Fibroblast of skin of abdomen (primary cell): ENCODE data around the gene FAM181A.

Experiments used
- DNase-seq: peaks from one replicate; pipeline ENCODE4 v3.0.0-alpha.2; 2013

Gene FAM181A

DNA sequence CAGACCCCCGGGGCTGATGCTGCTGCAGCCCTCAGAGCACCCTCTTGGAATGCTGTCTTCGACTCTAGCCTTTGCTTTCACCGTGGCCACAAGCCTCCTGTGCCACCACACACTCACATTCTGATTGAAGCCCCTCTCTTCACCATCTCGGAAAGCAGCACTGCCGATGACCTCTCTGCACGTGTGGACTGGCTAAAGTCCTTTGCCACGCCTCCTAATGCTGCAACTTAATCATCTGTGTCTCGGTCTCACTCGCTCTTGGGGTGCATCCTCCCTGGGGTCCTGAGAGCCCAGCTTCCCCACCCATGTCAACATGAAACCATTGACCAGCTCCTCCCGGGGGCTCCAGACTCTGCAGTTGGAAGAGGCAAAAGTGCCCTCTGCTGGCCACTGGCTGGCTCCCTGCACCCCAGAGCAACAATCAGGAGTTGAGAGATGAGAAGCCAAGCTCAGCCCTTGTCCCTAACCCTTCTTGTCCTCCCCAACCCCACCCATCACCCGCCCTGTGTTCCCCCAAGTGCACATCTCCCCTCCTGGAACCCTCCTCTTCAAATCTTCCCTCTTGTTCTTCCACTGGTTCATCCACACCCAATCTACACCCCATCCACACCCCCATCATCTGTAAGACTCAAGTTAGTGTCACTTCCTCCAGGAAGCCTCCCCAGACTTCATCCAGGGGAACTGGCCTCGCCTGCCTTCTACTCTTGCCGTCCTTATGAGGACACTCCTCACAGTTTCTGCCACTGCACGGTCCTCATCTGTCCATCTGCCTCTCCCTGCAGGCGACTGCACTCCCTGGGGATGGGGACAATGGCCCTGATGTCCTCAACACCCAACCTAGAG lies 23.6 kb upstream of the FAM181A start:
- no peak for DNase-seq

DNA sequence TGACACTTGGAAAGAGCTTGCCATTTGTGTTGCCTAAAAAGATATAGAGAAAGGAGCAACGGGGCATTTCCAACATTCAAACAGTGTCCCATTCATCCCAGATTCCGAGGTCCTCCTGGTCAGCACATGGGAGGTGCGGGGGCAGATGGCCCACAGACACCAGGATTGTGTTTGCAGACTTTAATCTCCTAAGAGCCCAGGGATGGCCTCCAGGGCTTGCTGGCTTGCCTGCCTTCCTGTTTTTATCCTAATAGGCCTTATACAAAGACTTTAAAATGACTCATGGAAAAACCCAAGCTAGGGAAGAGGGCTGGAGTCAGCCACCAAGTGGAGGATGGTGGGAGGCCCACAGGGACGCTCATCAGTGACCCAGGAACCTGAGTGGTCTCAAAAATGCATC lies 21.5 kb upstream of the FAM181A start:
- no peak for DNase-seq

DNA sequence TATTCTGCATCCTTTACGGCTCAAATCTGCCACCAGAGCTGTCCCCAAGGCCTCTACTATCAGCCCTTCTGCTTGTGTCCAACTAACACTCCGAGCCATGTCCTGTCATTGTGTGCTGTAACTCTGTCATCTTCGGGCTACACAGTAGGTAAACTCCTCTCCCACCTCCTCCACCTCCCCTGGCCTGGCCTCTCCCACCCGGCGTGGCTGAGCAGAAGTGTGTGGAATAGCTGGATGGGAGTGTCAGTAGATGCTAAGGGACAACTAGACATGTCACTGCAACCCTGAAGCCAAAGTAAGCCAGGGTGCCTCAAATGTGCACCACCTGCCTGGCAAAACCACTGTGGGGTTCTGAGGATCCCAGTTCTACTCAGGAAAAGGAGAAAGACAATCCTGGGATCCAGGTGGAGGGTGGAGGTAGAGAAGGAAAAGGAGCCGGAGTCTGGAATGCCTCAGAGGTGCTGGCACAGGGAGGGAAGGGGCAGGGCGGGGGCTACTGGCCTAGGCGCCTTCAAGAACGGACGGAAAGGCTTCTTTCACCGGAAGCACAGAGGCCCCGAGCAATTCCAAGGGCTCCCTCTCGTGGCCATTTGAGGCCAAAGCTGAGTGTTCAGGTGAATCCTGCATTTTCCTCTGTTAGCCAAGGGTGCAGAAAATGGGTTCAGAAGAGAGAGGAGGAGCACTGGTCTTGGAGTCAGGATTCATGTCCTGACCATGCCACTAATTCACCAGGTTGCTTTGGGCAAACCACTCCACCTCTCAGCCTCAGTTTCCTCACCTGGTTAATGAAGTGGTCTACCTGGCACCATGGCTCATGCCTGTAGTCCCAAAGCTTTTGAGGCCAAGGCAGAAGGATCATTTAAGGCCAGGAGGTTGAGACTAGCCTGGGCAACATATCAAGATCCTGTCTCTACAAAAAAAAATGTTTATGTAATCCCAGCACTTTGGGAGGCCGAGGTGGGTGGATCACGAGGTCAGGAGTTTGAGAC lies 20.5 kb upstream of the FAM181A start:
- DNase-seq: peak; percentile 16

DNA sequence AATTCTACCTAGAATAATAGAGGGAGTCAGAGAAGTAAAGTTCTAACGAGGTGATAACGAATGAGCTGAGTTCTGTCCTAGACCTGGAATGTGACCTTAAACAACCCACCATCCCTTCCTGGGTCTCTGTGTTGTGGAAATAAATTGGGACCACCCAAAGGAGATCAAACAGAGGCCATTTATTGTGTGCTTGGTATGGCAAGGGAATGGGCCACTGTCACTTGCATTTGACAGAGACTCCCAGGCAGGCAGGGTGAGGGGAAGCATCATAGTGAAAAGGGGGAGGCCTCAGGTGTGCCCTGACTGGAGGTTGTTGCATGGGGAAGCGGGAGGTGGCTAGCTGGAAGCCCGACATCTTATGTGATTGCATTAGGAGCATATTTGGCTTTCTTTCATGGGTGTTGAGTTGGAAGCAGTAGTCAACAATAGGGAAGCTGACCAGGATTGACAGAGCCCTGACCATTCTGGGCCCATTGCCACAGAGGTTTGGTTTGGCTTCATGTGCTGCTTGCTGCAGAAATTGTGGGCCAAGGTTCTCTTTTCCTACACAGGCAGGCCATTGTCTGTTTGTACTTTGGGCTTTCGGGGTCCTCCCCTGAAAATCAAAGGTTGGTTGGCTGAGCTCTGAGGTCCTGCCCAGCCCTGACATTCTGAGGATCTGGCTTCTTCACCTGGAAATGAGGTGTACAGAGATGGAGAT lies 17.6 kb upstream of the FAM181A start:
- DNase-seq: no peak

DNA sequence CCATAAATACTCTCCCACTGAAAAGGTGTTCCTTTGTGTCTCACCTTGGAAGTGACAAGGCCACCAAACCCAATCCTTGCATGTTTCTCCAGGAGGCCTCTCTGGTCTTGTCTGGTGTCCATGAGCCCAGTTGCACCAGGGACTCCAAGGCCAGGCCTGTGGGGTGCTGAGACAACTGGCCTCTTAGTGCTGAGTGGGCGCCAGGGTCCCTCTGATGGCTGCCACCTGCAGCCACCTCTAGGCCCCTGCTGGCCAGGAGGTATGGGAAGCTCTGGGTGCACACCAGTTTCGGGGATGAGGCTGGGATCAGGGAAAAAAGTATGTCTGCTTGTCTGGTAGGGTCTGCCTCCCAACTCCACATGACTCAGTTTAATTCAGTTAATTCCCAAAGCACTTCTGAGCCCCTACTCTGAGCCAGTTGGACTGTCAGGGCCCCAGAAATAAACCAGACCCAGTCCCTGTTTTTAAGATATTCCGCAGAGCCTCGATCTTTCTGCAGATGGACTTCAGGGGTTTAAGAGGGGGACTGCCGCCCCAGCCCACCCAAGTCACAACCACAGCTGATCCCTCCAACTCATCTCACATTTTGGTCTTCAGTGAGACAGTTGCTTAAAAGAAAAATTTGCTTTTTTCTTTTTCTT lies 15.0 kb upstream of the FAM181A start:
- no peak for DNase-seq

DNA sequence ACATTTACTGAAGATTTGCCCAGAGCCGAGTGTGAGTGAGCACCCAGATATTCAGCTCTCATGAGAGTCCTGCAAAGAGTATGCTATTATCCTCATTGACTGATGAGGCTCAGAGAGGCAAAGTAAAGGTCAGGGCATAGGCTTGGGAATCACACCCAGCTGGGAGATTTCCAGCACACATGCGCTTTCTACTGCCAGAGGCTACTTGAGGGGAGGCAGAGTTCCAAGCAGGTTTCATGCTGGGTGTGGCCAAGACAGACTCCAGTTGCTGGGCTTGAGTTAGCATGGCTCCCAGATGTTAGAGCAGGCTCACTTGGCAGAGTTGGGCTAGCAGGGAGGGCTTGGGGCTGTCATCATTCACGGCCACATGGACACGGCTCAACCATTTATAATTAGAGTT lies 14.4 kb upstream of the FAM181A start:
- DNase-seq: no peak

DNA sequence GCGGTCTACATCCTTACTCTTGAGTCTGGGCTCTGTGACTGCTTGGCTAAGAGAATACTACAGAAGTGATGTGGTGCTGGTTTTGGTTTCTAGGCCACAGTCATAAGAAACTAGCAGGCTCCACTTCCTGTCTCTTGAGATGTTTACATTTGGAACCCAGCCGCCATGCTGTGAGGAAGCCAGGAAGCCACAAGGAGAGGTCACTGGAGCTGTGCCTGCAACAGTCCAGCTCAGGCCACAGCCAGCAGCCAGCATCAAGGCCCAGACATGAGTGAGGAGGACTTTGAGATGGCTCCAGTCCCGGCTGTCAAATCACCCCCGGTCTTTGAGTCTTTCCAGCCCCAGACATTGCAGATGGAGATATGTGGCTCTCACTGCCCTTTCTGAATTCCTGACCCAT lies 12.9 kb upstream of the FAM181A start:
- DNase-seq: no peak

DNA sequence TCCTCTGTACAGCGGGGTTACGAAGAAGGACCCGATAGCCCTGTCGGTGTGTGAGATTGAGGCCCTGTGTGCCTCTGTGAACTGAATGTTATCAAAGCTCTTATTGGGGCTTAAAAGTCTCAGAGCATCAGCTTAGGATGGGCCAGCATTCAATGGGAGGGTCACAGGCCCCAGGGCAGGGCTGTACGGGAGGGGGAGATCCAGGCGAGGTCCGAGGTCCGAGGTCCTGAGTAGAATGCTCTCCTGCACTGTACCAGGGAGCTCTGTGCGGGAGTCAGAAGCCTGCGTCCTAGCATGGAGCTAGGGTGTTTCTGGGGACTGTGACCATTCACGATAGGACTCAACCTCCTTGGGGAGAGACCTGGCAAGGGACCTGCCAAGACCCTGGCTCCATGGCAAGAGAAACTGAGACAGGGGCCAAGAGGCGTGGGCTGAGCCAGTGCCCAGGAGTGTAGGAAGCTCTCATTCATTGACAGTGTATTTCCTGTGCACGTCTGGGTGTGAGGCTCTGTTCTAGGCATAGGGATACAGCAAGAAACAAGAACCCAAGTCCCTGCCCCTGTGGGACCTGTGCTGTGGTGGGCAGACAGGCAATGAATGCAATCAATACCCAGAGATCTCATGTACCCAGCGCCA lies 12.0 kb upstream of the FAM181A start:
- DNase-seq: no peak

DNA sequence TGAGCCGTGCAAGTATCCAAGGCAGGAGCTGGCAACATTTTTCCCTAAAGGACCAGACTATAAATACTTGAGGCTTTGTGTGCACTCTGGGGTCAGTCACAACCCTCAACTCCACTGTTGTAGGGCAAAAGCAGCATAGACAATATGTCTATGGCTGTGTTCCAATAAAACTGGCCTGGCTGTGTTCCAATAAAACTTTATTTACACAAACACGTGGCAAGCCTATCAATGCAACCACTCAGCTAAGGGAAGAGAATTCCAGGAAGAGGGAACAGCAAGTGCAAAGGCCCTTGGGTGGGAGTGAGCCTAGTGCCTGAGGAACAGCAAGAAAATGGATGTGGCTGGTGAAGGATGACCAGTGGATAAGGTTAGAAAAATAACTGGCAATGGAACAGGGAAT lies 11.3 kb upstream of the FAM181A start:
- DNase-seq: no peak

DNA sequence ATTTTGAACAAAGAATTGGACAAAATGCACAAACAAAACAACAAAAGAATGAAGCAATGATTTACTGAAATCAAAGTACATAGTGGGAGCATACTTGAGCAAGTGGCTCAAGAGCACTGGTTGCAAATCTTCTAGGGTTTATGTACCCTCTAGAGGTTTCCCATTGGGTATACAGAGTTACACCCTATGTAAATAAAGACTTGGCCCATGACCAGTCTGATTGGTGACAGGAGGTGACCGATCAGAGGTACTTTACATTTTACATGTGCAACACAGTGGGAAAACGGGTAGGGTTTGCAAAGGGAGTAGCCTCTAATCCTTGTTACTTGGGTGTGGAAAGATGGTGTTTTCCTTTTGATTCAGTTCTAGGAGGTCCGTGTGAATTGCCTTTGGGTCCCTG lies 10.6 kb upstream of the FAM181A start:
- no peak for DNase-seq

DNA sequence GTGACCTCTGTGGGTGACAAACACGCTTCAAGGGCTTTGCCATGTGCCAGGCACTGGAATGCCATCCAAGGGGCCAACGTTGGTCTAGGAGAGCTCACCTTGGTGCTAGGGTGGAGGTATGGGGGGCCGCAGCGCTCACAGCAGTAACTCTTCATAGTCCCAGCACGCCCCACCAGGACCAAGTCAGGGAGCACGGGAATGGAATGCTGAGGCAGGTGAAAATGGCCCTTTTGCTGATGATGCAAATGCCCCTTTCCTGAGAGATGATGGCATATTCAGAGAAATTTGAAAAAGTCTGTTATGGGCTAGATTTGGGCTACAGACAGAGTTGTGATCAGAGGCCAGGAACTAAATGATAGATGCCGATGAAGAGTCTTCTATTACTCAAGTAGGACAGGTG lies 10.0 kb upstream of the FAM181A start:
- DNase-seq: no peak

DNA sequence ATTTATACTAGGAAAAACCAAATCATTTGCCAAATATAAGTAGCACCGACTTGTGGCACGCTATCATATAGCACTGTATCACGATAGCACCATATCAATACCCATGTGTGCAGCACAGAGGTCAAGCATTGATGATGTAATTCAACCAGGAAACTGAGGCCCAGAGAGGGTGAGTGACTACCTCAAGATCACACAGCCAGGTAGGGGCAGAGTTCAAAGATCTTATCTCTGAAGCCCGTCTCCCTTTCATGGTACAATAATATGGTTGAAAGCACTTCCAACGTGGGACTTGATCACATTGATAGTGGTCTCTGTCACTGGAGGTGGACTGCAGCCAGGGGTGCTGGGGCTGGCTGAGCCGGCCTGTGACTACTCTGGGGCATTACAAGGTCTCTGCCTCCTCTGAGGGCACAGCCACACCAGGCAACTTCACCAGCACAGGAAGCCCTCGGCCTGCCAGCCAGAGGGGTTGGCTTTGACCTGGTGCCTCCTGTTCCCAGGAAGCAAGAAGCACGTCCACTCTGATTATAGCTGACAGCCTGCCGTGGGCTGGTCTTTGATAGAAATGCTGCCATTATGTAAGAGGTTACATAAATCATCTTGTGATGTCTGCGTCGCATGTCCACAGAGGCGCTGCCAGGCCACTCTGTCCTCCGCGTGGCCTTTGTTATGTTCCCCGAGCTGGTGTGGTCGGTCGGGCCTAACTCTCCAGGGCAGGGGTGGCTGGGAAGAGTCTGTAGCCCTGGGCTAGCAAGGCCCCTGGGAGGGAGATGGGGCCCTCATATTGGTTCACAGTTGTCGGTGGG lies 5.9 kb upstream of the FAM181A start:
- DNase-seq: no peak

DNA sequence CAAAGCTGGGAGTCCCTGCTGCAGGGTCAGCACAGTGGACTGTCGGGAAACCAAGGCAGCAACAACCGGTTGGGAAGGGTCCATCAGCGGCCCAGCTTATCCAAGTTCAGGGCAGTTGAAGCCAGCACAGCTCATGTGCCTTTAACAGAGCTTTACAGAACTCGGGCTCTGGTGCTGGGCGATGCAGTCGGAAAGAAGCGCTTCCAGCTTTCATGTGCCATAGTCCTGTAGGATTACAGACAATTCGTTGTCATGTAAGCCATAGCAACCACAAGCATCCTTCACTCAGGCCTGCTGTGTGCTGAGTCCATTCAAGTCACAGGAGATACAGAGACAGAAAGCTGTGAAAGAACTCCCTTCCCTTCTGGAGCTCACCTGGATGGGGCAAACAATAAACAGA lies 3.5 kb upstream of the FAM181A start:
- no peak for DNase-seq

DNA sequence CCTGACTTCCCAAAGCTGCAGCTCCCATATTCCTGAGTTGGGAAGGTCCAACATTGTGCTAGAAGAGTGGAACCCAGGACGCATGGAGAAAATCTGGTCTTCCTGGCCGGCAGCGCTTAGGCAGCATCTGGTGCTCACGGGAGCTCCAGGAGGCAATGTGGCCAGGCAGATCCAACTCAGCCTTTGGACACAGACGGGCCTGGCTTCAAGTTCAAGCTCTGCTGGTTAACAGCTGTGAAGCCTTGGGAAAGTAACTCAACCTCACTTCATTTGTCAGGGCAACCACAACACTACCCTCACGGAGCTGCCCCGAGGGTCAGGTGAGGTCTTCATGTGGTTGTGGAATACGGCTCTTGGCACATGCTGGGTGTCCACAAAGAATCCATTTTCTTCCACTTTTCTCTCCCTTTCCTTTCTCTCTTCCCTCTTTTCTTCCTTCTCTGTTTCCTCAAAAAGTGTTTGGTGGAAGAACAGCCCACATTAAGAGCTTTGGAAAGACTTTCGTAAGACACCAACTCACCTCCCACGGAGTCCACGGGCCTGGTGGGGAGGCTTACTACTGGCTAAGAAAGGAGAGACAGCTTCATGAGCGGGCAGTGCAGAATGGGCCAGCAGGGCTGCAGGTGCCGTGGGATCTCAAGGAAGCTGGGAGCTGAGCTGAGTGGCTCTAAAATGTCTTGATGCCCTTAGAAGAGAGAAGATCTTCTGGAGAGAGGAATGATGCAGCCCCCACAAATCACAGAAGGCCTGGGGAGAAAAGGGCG lies 2.4 kb upstream of the FAM181A start:
- DNase-seq: no peak

DNA sequence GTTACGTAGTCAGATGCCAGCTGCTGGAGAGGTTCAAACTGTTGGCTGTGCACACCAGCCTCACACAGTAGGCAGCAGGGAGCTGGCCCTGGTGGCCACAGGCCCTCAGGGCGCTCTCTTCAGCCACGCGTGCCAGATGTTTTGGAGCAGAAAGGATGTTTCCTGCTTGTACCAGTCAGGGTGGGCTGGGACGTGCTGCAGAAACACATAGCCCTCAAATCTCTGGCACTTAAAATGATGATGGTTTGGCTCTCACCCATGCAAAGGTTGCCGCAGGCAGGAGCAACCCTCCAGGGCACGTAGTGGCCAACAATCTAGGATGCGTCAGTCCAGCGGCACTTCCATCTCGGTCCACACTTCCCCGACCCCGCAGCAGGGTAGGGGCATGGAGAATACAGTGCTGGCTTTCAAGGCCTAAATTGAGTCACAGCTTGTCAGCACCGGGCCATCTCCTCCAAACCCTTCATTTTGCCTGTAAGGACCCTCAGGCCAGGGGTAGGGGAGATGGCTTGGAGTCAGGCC lies 1.7 kb upstream of the FAM181A start:
- DNase-seq: no peak

DNA sequence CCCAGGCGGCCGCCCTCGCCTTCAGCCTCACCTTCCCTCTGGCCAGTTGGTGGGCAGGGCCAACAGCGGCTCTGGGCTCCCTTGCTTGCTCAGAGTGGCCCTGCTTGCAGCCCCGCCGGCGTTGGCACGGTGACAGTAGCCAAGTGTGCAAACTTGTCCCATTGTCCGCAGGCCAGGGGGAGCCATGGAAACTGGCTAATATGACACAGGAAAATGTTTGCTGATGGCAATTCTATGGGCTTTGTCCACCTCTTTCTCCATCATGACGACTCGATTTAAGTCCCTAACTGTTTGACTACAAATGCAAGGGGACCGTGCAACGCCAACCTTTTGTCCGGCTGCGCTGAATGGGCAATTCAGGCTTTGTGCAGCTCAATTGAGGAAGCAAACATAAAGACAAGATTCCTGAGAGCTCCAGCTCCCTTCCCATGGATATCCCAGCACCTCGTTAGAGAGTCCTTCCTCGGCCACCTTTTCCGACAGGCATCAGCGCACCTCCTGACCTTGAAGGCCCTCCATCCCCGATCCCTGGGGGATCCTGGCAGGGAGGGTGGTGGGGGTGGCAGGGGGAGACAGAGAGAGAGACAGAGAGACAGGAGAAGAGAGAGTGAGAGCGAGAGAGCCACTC lies 785 bp upstream of the FAM181A start:
- no peak for DNase-seq

DNA sequence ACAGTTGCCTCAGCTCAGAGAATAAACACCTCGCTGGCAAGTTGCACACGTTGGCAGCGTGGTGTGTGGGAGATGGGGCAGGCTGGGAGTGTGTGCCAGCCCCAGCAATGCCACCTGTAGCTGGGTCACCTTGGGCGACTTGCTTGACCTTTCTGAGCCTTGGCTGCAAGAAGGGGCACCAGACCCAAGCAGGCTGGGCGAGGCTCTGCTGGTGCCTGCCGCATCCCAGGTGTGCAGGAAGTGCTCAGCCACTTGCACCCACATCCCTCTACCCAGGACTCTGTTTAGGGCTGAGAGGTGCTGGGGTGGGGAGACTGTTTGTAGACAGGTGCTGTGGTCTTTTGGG lies 629 bp downstream of the FAM181A start:
- no peak for DNase-seq

DNA sequence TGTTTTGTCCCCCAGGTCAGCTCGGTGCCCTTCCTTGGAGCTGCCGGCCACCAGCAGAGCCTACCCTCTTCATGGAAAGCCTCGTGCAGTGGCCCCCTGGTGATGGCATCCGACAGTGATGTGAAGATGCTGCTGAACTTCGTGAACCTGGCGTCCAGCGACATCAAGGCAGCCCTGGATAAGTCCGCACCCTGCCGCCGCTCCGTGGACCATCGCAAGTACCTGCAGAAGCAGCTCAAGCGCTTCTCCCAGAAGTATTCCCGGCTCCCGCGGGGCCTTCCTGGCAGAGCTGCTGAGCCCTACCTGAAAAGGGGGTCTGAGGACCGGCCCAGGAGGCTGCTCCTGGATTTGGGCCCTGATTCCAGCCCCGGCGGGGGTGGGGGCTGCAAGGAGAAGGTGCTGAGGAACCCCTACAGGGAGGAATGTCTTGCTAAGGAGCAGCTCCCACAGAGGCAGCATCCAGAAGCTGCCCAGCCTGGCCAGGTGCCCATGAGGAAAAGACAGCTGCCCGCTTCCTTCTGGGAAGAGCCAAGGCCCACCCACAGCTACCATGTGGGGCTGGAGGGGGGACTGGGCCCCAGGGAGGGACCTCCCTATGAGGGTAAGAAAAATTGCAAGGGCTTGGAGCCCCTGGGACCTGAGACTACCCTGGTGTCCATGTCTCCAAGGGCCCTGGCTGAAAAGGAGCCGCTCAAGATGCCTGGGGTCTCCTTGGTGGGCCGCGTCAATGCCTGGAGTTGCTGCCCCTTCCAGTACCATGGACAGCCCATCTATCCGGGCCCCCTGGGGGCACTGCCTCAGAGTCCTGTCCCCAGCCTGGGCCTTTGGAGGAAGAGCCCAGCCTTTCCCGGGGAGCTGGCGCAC lies 1.3 kb downstream of the FAM181A start:
- no peak for DNase-seq

DNA sequence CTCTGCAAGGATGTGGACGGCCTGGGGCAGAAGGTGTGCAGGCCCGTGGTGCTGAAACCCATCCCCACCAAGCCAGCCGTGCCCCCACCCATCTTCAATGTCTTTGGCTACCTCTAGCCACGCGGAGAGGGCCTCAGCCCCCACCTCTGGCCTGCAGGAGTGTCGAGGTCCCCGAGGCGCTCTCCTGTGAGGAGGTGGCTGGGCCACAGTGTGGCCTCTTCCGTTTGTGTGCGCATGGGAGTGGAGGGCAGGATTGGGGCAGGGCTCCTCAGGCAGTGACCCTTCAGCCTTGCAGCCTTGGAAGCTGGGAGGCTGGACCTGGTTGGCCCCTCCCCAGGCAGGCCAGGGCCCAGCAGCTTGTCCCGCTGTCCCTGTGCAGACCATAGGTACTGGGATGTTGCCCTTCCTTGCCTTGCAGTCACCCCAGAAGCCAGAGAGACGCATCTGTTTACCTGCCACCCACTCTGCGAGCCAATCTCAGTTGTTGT lies 1.9 kb downstream of the FAM181A start:
- DNase-seq: no peak
